ENCODE results near the gene SLC25A30. TPM values are rescaled to one million over a fixed set of nuclear protein-coding genes. Genes with fewer than 3 reads are reported as not detected.

Gene SLC25A30, protein sequence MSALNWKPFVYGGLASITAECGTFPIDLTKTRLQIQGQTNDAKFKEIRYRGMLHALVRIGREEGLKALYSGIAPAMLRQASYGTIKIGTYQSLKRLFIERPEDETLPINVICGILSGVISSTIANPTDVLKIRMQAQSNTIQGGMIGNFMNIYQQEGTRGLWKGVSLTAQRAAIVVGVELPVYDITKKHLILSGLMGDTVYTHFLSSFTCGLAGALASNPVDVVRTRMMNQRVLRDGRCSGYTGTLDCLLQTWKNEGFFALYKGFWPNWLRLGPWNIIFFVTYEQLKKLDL
- total RNA-seq = 10 to 100 TPM; 22.0 to 23.8 TPM

DNA sequence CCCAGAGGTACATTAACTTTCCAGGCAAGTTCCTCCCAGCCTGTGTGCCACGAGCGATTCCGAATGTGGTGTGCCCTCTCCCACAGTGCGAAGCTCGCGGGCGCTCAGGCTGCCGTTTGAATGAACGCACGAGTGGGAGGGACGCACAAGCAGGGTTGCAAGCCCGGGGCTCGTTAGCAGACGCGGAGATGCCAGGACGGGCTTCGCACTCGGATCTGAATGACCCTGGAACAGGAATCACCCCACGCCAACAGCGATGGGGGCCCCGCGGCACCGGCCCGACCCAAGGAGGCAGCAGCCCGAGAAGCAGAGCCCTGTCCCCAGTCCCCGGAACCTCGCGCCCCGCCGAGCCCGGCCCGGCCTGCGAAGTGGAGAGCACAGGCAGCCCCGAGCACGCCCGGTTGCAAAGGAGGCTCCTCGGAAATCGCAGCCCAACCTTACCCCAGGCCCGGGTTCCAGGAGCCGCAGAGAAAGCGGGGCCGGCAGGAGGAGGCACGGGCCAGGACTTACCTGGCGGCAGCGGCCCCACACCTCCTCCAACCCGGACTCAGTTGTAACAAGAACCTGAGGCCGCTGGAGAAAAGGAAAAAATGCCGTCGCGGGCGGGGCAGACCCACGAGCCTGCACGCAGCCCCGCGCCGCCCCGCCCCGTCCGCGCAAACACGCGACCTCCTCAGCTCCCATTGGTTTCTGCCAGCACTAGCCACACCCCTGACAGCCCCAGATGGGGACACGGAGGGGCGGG lies at the start of gene SLC25A30:
Gene SLC25A30, minus strand, starts transcription at position 584 of the 745 bp plus-strand sequence. CDS start 6,948 bp downstream, outside the sequence.
- POLR2A ChIA-PET = interaction anchor here (0.5 to 1.4 kb wide), 10 partner anchors 24 to 762 kb away, joined by 3 to 7 read pairs (median 3); partner anchors contain the start of gene COG3
- CTCF ChIA-PET = interaction anchor here (0.9 to 1.9 kb wide), 3 partner anchors 19 to 48 kb away, joined by 3 to 4 read pairs (median 3); no protein-coding TSS in a partner anchor

DNA sequence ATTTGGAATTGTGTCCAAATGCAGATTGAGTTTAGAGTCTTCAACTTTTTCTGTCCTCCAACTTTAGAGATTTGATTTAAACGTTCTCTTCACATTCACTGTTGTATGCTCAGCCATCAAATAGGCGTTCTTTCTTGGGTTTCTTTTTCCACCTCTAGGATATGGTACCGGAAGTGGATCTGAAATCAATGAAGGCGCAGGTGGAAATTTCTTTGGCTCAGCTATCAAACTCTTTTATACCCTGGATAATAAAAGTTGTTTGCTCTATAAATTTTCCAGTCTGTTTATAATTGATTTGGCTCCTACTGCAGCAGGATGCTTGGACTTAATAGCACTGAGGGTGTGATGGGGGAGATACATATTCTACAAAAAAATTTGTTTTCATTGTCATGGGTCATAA lies 48.2 kb upstream of the SLC25A30 start:
- CTCF ChIA-PET = no interaction called here
- POLR2A ChIA-PET = no interaction called here

DNA sequence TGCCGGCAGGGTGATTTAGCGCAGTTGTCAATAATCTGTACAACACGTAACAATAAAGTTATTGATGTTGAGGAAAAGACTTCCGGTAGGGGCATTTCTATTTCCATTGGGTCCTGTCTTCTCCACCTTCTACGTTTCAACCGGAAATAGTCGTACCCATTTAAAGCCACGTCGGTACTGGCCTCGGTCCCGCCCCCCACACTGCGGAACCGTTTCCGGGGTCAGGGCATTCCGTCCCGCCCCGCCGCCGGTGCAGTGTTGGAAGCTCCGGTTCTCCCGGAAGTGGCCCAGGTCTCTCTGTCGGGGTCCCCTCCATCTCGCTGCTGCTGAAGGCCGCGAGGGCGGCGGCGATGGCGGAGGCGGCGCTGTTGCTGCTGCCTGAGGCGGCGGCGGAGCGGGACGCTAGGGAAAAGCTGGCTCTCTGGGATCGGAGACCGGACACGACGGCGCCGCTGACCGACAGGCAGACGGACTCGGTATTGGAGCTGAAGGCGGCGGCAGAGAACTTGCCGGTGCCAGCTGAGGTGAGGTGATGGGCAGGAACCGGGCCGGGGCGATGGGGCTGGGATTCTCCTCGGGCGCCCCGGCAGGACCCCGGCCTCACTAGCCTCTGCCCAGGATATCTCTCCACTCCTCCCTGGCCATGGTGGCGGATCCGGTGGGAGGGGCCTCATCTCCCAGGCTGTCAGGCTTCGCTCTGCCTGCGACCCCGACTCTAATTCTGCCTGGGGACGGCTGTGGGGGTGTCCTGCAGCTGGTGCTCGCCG lies 46.7 kb upstream of the SLC25A30 start, which contains the start of gene COG3:
Gene COG3, plus strand, starts transcription at position 253 of the 767 bp plus-strand sequence. Its CDS starts 98 bp downstream, at position 351.
- ChIA-PET CTCF (interaction anchor here (0.6 kb wide), 1 partner anchor 118 kb away, joined by 4 read pairs; no protein-coding TSS in a partner anchor), POLR2A (interaction anchor here (1.0 to 1.9 kb wide), 5 partner anchors 11 to 127 kb away, joined by 4 to 7 read pairs (median 4); partner anchors contain the start of genes SLC25A30 and TPT1)

DNA sequence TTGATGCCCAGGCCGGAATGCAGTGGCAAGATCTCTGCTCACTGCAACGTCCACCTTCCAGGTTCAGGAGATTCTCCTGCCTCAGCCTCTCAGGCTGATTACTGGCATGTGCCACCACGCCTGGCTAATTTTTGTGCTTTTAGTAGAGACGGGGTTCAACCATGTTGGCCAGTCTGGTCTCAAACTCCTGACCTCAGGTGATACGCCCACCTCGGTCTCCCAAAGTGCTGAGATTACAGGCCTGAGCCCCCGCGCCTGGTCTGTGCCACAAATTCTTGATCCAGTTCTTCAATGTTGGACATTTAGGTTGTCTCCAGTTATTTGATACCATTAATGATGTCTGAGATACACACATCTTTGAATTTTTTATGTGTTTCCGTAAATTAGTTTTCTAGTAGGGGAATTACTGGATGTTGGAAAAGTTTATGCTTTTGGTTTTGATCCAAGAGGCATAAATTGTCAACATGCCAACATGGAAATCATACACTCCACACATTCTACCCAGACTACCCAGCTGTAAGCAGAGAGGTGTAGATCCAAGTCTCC lies 46.0 kb upstream of the SLC25A30 start:
- CTCF ChIA-PET = interaction anchor here (0.6 kb wide), 1 partner anchor 117 kb away, joined by 4 read pairs; no protein-coding TSS in a partner anchor
- POLR2A ChIA-PET = interaction anchor here (1.0 to 1.9 kb wide), 4 partner anchors 46 to 127 kb away, joined by 4 to 7 read pairs (median 4); partner anchors contain the start of genes SLC25A30 and TPT1

DNA sequence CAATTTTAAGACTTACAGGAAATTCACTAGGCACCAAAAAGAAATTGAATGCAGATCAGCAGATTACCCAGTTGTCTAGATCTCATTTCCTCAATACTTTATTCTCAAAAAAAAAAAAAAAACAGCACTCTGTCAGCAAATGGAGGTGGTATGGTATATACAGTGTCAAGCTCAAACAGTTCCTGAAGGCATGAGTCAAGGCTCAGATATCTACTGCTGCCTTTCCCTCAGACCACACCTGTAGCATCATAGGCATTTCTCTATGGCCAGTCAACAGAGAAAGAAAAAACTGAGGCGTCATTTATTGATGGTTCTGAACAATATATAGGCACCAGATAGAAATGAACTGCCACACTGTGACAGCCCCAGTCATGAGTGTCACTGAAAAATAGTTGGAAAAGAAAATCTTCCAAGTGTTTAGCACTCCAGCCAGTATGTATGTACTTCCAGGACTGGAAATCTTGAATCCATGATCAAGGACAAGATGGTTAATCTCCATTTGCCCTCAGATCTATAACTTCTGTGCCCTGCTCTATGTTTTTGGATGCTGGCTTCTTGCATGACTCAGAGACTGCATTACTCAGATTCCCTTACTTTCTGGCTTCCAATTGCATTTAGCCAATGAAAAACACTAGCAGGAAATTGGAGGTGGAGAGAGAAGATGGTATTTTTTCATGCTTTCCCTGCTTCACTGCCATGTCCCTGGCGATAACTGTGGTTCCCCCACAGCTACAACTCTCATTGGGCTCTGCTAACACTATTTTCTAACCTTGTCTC lies 38.2 kb upstream of the SLC25A30 start:
- CTCF ChIA-PET = no interaction called here
- POLR2A ChIA-PET = no interaction called here

DNA sequence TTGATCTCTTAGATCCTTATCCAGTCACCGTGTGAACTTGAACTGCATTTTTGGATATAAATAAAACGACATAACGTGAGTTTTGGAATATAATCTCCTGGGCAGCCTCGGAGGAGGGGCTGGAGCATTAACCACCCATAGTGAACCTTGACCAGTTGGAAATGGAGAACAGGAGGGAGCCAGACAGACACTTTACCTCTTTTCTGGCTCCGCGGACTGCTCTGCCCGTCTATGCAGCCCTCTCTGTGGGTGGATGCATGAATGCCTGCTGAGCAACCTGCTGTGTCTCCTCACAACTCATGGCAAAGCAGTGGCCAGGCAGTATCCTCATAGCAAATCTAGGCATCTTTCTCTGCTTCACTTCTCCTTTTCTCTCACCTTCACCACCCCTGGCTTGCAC lies 36.0 kb upstream of the SLC25A30 start:
- ChIA-PET CTCF (no interaction called here), POLR2A (no interaction called here)

DNA sequence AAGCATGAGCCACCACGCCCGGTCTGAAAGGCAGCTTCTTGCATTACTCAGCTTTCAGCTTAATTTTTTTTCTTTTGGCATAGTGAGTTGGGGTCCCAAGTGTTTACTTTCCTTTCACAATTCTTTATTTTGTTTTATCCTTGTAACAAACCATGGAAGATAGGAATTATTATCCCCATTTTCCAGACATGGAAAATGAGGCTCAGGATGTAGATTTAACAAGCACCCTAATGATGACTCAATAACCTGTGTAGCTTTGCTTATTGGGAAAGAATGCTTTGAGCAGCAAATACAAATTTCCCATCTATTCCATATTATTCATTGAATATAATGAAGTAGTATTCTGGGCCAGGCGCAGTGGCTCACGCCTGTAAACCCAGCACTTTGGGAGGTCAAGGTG lies 33.1 kb upstream of the SLC25A30 start:
- POLR2A ChIA-PET = no interaction called here
- CTCF ChIA-PET = no interaction called here

DNA sequence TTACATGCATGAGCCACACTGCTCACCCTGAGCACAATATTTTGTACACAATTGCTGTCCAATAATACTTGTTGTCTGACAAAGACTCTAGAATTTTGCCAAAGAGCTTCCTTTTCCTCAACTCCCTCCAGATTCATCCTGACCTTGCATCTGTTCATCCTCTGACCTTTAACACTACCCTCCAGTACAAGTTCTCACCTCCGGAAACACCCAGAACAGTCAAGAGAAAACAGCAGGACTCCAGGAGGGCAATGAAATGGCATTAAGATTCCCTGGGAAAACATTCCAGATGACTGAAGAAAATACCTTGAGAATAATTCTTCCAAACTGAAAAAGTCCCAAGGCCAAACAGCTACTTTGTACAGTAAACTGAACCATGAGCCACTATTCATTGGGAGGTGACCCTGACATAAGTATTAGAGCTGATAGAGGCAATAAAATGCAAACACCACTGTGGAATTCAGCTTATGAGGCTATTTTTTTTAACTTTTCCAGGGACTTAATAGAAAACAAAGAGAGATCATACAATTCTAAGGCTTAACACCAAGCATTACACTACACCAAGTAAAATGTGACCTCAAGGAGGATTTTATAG lies 30.9 kb upstream of the SLC25A30 start:
- ChIA-PET POLR2A (interaction anchor here (0.6 kb wide), 1 partner anchor 487 kb away, joined by 3 read pairs; no protein-coding TSS in a partner anchor), CTCF (no interaction called here)

DNA sequence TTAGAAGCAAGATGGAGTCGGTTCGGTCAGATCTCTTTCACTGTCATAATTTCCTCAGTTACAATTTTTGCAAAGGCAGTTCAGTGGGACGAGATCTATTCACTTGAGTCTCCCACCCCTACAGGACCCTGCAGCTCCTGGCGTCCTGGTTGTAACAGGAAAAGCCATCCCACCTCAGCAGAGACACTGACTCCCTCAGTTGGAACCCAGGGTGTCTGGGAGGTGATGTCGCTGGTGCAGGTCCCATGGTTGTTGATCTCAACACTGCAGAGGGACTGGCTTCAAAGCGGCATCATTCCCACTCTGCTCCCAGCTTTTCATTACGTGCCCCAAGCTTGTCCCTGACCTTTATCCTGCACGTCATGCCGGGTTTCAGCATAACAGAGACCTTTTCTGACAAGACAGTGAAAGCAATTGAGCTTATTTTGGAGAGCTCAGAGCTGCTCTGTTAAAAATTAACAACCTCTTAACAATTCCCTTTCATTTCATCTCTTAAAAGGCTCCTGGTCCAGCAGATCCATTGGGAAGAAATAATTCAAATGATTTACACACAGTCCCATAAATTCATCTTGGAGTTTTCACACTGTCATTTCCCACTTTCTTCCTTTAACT lies 29.0 kb upstream of the SLC25A30 start:
- POLR2A ChIA-PET = no interaction called here
- CTCF ChIA-PET = no interaction called here

DNA sequence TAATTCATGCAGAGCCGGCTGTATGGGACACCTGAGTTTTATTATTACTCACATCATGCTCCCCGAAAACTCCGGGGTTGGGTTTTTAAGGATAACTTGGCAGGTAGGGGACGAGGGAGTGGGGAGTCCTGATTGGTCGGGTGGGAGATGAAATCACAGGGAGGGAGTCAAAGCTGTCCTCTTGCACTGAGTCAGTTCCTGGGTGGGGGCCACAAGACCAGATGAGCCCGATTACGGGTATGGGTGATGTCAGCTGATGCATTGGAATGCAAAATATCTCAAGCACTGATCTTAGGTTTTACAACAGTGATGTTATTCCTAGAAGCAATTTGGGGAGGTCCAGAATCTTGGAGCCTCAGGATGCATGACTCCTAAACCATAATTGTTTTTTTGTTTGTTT lies 28.0 kb upstream of the SLC25A30 start:
- ChIA-PET POLR2A (no interaction called here), CTCF (interaction anchor here (1.0 kb wide), 1 partner anchor 75 kb away, joined by 3 read pairs; no protein-coding TSS in a partner anchor)

DNA sequence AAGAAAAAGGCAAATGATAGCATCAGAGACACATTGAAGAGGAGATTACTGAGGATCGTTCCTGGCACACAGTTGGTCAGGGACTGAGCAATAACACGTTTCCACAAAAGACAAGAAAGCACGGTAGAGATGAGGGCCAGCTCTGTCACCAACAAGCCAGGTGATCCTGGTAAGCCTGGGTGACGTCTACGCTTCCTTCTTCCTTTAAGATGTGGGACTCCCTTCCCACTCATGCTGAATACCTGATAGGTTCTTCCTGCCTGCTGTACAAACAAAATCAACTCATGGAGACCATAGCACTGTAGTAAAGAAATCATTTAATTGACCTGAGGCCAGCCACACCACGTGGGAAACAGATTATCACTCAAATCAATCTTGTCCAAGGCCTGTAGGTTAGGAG lies 26.9 kb upstream of the SLC25A30 start:
- POLR2A ChIA-PET = interaction anchor here (0.6 kb wide), 1 partner anchor 18 kb away, joined by 3 read pairs; no protein-coding TSS in a partner anchor
- CTCF ChIA-PET = interaction anchor here (1.0 kb wide), 1 partner anchor 74 kb away, joined by 3 read pairs; no protein-coding TSS in a partner anchor

DNA sequence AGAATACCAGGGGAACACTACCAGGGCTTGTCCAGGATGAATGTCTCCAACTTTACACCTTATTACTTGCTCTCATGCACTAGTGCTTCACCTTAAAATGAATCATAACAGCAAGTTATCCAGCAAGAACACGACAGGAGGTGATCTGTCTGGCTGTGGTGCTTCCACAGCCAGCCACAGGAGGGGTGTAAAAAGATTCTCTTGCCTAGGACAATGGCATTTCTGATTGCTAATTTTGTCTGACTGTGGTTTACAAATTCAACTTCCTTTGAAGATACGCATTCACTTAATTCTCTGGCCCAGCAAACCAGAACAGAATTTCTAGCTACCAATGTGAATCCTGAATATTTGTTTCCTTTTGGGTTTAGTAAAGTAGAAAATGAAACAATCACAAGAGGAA lies 23.5 kb upstream of the SLC25A30 start:
- POLR2A ChIA-PET = no interaction called here

DNA sequence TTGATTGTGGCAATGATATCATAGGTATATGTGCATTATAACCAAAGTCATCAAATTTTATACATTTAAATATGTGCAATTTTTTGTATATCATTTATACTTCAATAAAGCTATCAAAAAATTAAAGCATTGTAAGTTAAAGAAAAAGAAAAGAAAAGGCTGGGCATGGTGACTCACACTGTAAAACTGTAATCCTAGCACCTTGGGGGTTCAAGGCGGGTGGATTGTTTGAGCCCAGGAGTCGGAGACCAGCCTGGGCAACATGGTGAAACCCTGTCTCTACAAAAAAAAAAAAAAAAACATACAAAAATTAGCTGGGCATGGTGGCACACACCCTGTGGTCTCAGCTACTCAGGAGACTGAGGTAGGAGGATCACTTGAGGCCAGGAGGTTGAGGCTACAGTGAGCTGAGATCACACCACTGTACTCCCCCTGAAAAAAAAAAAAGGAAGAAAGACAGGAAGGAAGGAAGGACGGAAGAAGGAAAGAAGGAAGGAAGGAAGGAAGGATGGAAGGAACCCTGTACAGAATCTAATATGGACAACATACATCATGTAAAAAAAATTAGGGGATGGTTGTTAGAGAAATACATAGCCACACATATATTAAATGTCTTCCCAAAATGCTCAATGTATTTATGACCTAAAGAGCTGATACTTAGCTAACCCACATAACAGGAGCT lies 21.7 kb upstream of the SLC25A30 start:
- POLR2A ChIA-PET = no interaction called here
- CTCF ChIA-PET = interaction anchor here (0.9 kb wide), 1 partner anchor 26 kb away, joined by 4 read pairs; no protein-coding TSS in a partner anchor

More for the DNA sequence above, 23.5 kb upstream of the SLC25A30 start:
- CTCF ChIA-PET = interaction anchor here (0.7 kb wide), 1 partner anchor 19 kb away, joined by 3 read pairs; no protein-coding TSS in a partner anchor

DNA sequence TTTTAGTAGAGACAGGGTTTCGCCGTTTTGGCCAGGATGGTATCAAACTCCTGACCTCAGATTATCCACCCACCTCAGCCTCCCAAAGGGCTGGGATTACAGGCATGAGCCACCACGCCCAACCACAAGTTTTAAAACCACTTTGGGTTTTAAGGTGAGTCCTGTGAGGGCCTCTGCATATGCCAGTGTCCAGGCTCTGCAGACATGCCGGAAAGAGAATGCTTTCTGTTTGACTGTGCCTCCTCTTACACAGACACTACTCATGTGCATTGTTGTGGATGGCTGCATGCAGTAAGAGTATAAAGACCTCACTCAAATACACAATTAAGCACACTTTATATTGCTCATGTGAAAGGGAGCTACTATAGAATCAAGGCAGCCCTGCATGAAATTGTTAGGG lies 20.8 kb upstream of the SLC25A30 start:
- CTCF ChIA-PET = no interaction called here
- POLR2A ChIA-PET = no interaction called here

DNA sequence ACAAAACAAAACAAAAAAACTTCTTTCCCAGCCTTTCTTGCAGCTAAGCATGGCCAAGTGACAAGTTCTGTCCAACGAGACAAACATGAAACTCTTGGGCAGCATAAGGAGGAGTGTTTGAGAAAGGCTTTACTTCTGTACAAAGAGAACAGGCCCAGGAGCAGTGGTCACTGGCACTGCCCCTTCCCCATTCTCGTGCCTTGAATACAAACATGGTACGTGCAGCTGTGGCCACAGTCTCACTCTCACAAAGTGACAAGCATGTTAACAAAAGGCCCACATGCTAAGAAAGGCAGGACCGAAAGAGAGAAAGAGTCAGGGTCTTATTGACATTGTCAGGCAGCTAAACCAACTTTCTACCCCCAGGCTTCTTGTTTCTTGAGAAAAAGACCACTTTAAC lies 19.8 kb upstream of the SLC25A30 start:
- POLR2A ChIA-PET = no interaction called here
- CTCF ChIA-PET = no interaction called here

DNA sequence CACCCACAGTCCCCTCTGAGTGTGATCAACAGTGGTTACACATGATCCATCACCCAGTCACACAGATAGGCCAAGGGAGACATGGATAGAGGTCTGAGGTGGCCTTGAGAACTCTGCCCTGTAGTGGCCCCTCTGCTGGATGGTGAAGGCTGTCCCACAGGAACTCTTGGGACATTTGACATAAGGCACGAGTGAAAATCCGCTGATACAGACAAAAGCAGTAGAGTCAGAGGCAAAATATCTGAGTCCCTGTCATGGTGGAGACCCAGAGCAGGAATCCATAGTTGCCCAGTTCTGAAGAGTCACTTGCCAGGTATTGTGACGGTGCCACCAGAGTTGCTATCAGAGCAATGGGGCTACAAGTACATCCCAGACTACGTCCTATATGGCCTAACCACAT lies 18.8 kb upstream of the SLC25A30 start:
- CTCF ChIA-PET = no interaction called here
- POLR2A ChIA-PET = no interaction called here

DNA sequence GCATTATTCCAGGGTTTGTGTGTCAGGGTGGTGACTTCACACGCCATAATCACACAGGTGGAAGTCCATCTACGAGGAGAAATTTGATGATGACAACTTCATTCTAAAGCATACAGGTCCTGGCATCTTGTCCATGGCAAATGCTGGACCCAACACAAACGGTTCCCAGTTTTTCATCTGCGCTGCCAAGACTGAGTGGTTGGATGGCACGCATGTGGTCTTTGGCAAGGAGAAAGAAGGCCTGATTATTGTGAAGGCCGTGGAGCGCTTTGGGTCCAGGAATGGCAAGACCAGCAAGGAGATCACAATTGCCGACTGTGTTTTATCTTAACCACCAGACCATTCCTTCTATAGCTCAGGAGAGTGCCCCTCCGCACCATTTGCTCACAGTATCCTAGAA lies 18.2 kb upstream of the SLC25A30 start:
- ChIA-PET CTCF (no interaction called here), POLR2A (no interaction called here)

All from activated CD8-positive, alpha-beta memory T cell treated with anti-CD3 and anti-CD28 coated beads for 36 hours (primary cell).